ENCODE measurements around the gene CCDC188. TPM values are rescaled to one million over a fixed set of nuclear protein-coding genes. Genes with fewer than 3 reads are reported as not detected.

The CCDC188 gene
- total and polyA plus RNA-seq, 9 of the 15 experiments (the other 6 are each of a cell fraction or from before 2014, with no cell fraction given) = not detected

GRCh38 chr22:20177217-20177911 lies 26.5 kb upstream of the CCDC188 start:
- intact Hi-C loops (cut with micrococcal nuclease) = loop anchor here (5.0 kb wide), 1 partner anchor 90 kb away; the partner anchor contains the start of gene RTN4R
- ChIA-PET CTCF (ENCODE audit: low intra/inter-chr PET ratio) (no interaction called here), POLR2A (interaction anchor here (0.6 to 2.2 kb wide), 4 partner anchors 10 to 1100 kb away, joined by 3 to 6 read pairs (median 4); no protein-coding TSS in a partner anchor)
- peaks cover 59% of the 10 kb centered on the region for H4K20me1 ChIP-seq (replicated peaks; ENCODE audit: control insufficient read depth, insufficient read depth, low read length)
- WGBS (ENCODE audit: insufficient coverage, low coverage, missing lambda C conversion rate) = 3% methylated on average over 21 of the region's 21 CpGs
- BruUV-seq (replicated peaks) = no TSS peak
- no peaks in the 10 kb centered on the region for H3K79me2 ChIP-seq (ENCODE audit: control insufficient read depth, insufficient read depth, low read length)
- no peak overlapping the region for H3K27ac ChIP-seq (ENCODE audit: extremely low read depth, low read depth, low read length)
- no peaks in the 10 kb centered on the region for H3K9me3 ChIP-seq (replicated peaks; ENCODE audit: control insufficient read depth, insufficient read depth, low read depth, low read length)
- H3K36me3 ChIP-seq (ENCODE audit: control insufficient read depth, insufficient read depth, low read length) = no peaks in the 10 kb centered on the region
- peaks cover 0 to 64% of the 10 kb centered on the region in 2 experiments; a peak in 1 of 5 replicates for H3K4me1 ChIP-seq (replicated peaks in 1 of 2; ENCODE audit: control insufficient read depth in 2 of 2, insufficient read depth in 2 of 2, low read length in 2 of 2)
- no peak for ATAC-seq
- FAIRE-seq = no peak
- H3K4me3 ChIP-seq = no peak overlapping the region
- H3K9me1 ChIP-seq (ENCODE audit: control insufficient read depth, insufficient read depth, low read length) = no peaks in the 10 kb centered on the region
- H3K9ac ChIP-seq (ENCODE audit: insufficient read depth in 1 of 2, low read depth in 2 of 2, low read length in 2 of 2) = peak overlapping the region in 1 of 2 experiments; percentile 23; a peak in 1 of 4 replicates
- H3K4me2 ChIP-seq (ENCODE audit: insufficient read depth, low read length) = no peak overlapping the region
- H2AFZ ChIP-seq (ENCODE audit: low read depth, low read length) = no peak overlapping the region
- in situ Hi-C loops (cut with MboI) = no loop called here
- H3K27me3 ChIP-seq (ENCODE audit: control insufficient read depth in 2 of 2, insufficient read depth in 2 of 2, low read length in 2 of 2) = peaks cover 84 to 98% of the 10 kb centered on the region in 2 experiments; a peak in 4 of 5 replicates
- no peak for DNase-seq (ENCODE audit: extremely low read depth in 1 of 4, low spot score in 3 of 4)
- peak; percentile 62; the same call in 1 of the 2 replicates for TF ChIP-seq ZBTB1 (CRISPR knock-in tag; IDR thresholded peaks at IDR 0.05; ENCODE audit: borderline replicate concordance, low read depth)
- no peak for TF ChIP-seq RBM14 (IDR thresholded peaks at IDR 0.05; ENCODE audit: borderline replicate concordance, insufficient read depth, low read depth, low read length)
- peak; percentile 98 for TF ChIP-seq RERE (CRISPR knock-in tag; IDR thresholded peaks at IDR 0.05; ENCODE audit: borderline replicate concordance)
- 0 out of 2 replicates have a peak, but pooled peaks have one; percentile 9 for TF ChIP-seq TFAP4 (CRISPR knock-in tag; IDR thresholded peaks at IDR 0.05; ENCODE audit: borderline replicate concordance)
- 0 out of 2 replicates have a peak, but pooled peaks have one; percentile 50 for TF ChIP-seq HDAC6 (IDR thresholded peaks at IDR 0.05; ENCODE audit: low read depth, low read length)
- TF ChIP-seq THAP12 (CRISPR knock-in tag; IDR thresholded peaks at IDR 0.05) = 0 out of 2 replicates have a peak, but pooled peaks have one; percentile 15
- TF ChIP-seq YY1 (IDR thresholded peaks at IDR 0.05; ENCODE audit: borderline replicate concordance in 1 of 3, control insufficient read depth in 1 of 3, extremely low read depth in 1 of 3, insufficient read depth in 3 of 3, insufficient read length in 1 of 3, insufficient replicate concordance in 2 of 3, low read depth in 1 of 3, low read length in 2 of 3) = peak in 1 of 3 experiments; percentile 3
- no peak for TF ChIP-seq ELF2 (CRISPR knock-in tag; IDR thresholded peaks at IDR 0.05)
- TF ChIP-seq MED1 (CRISPR knock-in tag; IDR thresholded peaks at IDR 0.05; ENCODE audit: borderline replicate concordance) = 0 out of 2 replicates have a peak, but pooled peaks have one; percentile 66
- 0 out of 2 replicates have a peak, but pooled peaks have one; percentile 0 for TF ChIP-seq ZC3H4 (CRISPR knock-in tag; IDR thresholded peaks at IDR 0.05; ENCODE audit: borderline replicate concordance)
